Keratinocyte (primary cell): ENCODE data around the gene HDGFL2. TPM values are rescaled to one million over a fixed set of nuclear protein-coding genes. Genes with fewer than 3 reads are reported as not detected.

Source experiments
- DNase-seq: peaks from one replicate; pipeline ENCODE4 v3.0.0-alpha.2; 2011; ENCODE audit warnings: low read depth, missing footprints, low spot score
- FAIRE-seq: peaks from 2 replicates; lab custom pipeline; 2011; peaks lifted over from hg19 to GRCh38; lab: Jason Lieb, UNC
- H2AFZ ChIP-seq: 2 replicates; pipeline ENCODE4 v1.6.0; 2012; ENCODE audit warnings: low read length, control low read depth, inconsistent platforms; ENCODE audit not compliant: control insufficient read depth
- H3K27ac ChIP-seq: 2 replicates; pipeline ENCODE4 v1.5.1; 2011; ENCODE audit warnings: low read length; ENCODE audit not compliant: control insufficient read depth, insufficient read depth
- H3K27me3 ChIP-seq: 3 replicates; pipeline ENCODE4 v1.6.0; 2011; ENCODE audit warnings: low read length; ENCODE audit not compliant: control insufficient read depth, insufficient read depth; ENCODE audit errors: extremely low read depth
- H3K36me3 ChIP-seq, 2 experiments: 2 replicates in 1 of 2; 3 replicates in 1 of 2; pipeline ENCODE4 v1.5.1; 2011; ENCODE audit warnings: low read length in 2 of 2, mild to moderate bottlenecking in 1 of 2; ENCODE audit not compliant: control insufficient read depth in 2 of 2, insufficient read depth in 2 of 2; ENCODE audit errors: extremely low read depth in 1 of 2
- H3K4me1 ChIP-seq: 3 replicates; pipeline ENCODE4 v1.5.1; 2011; ENCODE audit warnings: low read length; ENCODE audit not compliant: control insufficient read depth, insufficient read depth; ENCODE audit errors: extremely low read depth
- H3K4me2 ChIP-seq: 3 replicates; pipeline ENCODE4 v1.6.0; 2011; ENCODE audit warnings: low read depth, low read length; ENCODE audit not compliant: control insufficient read depth, insufficient read depth; ENCODE audit errors: extremely low read depth
- H3K4me3 ChIP-seq, 3 experiments: fragments of 200-600 bp in 1 of 3; sonication (generic) in 1 of 3; 2 replicates in 2 of 3; 3 replicates in 1 of 3; pipeline ENCODE4 v1.5.1; 2011 to 2016; ENCODE audit warnings: low read length in 3 of 3, mild to moderate bottlenecking in 3 of 3, control low read depth in 2 of 3, inconsistent platforms in 1 of 3, low read depth in 1 of 3, mixed read lengths in 1 of 3, mixed run types in 1 of 3, moderate library complexity in 1 of 3; ENCODE audit not compliant: control insufficient read depth in 2 of 3, insufficient read depth in 2 of 3; ENCODE audit errors: extremely low read depth in 1 of 3
- H3K79me2 ChIP-seq: 2 replicates; pipeline ENCODE4 v1.6.0; 2012; ENCODE audit warnings: low read length; ENCODE audit not compliant: control insufficient read depth, insufficient read depth
- H3K9ac ChIP-seq: 3 replicates; pipeline ENCODE4 v1.6.0; 2011; ENCODE audit warnings: low read length; ENCODE audit not compliant: control insufficient read depth, insufficient read depth; ENCODE audit errors: extremely low read depth
- H3K9me1 ChIP-seq: 3 replicates; pipeline ENCODE4 v1.6.0; 2011; ENCODE audit warnings: low read length; ENCODE audit not compliant: control insufficient read depth, insufficient read depth; ENCODE audit errors: extremely low read depth
- H3K9me3 ChIP-seq: 2 replicates; pipeline ENCODE4 v1.5.1; 2012; ENCODE audit warnings: low read depth, low read length; ENCODE audit not compliant: control insufficient read depth
- H4K20me1 ChIP-seq: 3 replicates; pipeline ENCODE4 v1.6.0; 2011; ENCODE audit warnings: low read length; ENCODE audit not compliant: control insufficient read depth, insufficient read depth; ENCODE audit errors: extremely low read depth
- EZH2 ChIP-seq: IDR thresholded peaks from one replicate; pipeline ENCODE4 v1.6.1; 2012; ENCODE audit warnings: inconsistent platforms, mild to moderate bottlenecking, low read length, moderate library complexity
- dilution Hi-C: fragments of 300-500 bp; cut with MboI; formaldehyde crosslinking; loops from one replicate; pipeline ENCODE4 v1.7.0; 2020; ENCODE audit warnings: low sequenced_read_pairs; ENCODE audit not compliant: extremely low pct_ligation_motif_present
- polyA plus RNA-seq, 5 experiments: library from polyadenylated mRNA; depleted of rRNA in 3 of 5; stranded (reverse) in 3 of 5; stranded (forward) in 1 of 5; unstranded in 1 of 5; fragments of >200 nt; gene quantifications; 1 replicate in 1 of 5; 2 replicates in 3 of 5; 3 replicates in 1 of 5; pipeline versions ENCODE4 v1.2.1 to v1.2.3, GENCODE V29; 2011 to 2012; ENCODE audit warnings: missing spikeins in 2 of 5, low read depth in 1 of 5, low replicate concordance in 1 of 5
- TF ChIP-seq, protein P1 (sequence below), 3 experiments: IDR thresholded peaks in 1 of 3; conservative IDR thresholded peaks in 1 of 3; optimal IDR thresholded peaks in 1 of 3; 2 replicates in 2 of 3; 3 replicates in 1 of 3; pipeline versions ENCODE3 to v1.5.1; 2011; ENCODE audit warnings: low read length in 3 of 3, mild to moderate bottlenecking in 3 of 3, moderate library complexity in 2 of 3, control low read depth in 1 of 3, inconsistent platforms in 1 of 3; ENCODE audit not compliant: insufficient read depth in 2 of 3; ENCODE audit errors: extremely low read depth in 1 of 3

HDGFL2 gene
- polyA plus RNA-seq, 1 donor (not counting 4 experiments of a cell fraction or from before 2014, with no cell fraction given): 19.5 TPM

DNA sequence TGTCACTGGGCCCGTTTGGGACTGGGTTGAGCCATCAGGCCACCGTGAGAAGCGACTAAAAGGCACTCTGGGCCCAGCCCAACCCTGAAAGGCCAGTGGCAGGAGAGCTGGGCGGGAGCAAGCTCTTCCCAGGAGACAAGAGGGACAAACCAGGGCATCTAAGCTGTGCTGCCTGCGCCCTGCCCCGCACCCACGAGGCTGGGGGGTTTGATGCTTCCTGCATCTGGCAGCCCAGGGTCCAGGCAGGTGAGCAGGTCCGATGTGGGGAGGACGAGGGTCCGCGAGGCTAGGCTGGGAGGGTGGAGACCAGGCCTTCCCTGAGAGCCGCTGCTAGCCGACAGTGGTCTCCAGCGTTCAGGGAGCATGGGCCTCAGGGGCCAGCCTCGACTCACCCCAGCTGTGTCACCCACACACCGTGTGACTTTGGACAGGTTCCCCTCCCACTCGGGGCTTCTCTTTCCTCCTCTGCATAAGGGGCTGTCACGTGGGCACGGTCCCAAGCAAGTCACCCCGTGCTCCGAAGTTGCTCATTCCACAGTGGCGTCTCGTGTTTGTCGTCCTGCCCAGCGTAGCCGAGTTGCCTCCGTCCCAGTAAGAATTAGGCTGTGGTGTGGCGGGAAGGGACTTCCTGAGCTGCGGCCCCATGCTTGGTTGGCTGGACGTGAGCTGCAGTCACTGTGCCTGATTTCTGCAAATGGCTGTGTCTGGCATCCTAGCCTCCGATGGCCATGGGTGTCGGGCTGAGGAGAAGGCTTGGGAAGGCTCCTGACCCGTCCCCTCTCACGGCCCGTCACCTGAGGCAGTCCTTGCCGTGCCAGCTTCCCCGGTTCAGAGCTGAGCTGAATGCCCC is 30.4 kb downstream of the HDGFL2 start:
- no peak for FAIRE-seq
- dilution Hi-C loops: no loop called here
- peaks cover 13 to 21% of the 10 kb centered on the region in 2 experiments for H3K36me3 ChIP-seq

DNA sequence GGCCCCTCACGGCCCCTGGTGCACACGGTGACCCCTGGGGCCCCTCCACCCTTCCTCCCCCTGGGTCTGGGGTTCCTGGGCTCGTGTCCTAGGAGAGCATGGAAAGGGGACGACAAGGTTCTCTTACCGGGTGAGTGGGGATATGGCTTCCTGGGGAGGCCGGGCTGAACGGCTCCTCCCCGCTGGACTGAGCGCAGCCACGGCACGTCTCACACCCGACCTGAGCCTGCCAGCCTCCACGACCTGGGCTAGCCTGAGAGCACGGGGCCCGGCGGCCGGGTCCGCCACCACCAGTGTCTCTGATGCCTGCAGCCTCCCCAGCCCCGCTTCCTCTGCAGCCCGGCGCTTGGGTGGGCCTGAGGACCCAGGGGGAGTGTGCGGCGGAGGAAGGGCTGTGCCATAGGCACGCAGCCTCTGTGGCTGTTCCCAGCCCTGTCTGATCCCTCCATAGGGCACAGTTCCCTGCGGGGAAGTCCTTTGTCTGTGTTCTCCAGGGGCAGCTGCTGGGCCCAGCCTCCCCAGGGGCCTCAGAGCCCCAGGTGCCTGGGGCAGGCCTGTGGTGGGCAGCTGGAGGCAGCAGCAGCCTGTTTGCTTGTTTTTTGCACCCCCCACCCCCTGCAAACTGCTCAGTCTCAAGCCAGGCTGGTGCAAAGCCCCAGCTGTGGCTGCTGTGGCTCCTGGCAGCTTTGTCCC is 31.2 kb downstream of the HDGFL2 start:
- H2AFZ ChIP-seq: no peak overlapping the region
- H3K27me3 ChIP-seq: no peaks in the 10 kb centered on the region
- H3K4me2 ChIP-seq: no peak overlapping the region
- DNase-seq (no peak), FAIRE-seq (no peak)
- peaks cover 13 to 18% of the 10 kb centered on the region in 2 experiments for H3K36me3 ChIP-seq
- H3K4me3 ChIP-seq: no peak overlapping the region
- no peaks in the 10 kb centered on the region for H3K79me2 ChIP-seq
- peaks cover 2% of the 10 kb centered on the region for H3K9me1 ChIP-seq
- H3K9me3 ChIP-seq: no peaks in the 10 kb centered on the region
- no peak overlapping the region for H3K27ac ChIP-seq
- H3K4me1 ChIP-seq: peaks cover 8% of the 10 kb centered on the region
- dilution Hi-C loops: no loop called here
- no peak overlapping the region for H3K9ac ChIP-seq
- no peak for TF ChIP-seq EZH2
- TF ChIP-seq, protein P1, sequence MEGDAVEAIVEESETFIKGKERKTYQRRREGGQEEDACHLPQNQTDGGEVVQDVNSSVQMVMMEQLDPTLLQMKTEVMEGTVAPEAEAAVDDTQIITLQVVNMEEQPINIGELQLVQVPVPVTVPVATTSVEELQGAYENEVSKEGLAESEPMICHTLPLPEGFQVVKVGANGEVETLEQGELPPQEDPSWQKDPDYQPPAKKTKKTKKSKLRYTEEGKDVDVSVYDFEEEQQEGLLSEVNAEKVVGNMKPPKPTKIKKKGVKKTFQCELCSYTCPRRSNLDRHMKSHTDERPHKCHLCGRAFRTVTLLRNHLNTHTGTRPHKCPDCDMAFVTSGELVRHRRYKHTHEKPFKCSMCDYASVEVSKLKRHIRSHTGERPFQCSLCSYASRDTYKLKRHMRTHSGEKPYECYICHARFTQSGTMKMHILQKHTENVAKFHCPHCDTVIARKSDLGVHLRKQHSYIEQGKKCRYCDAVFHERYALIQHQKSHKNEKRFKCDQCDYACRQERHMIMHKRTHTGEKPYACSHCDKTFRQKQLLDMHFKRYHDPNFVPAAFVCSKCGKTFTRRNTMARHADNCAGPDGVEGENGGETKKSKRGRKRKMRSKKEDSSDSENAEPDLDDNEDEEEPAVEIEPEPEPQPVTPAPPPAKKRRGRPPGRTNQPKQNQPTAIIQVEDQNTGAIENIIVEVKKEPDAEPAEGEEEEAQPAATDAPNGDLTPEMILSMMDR (optimal IDR thresholded peaks at IDR 0.05 in 1 of 3, IDR thresholded peaks at IDR 0.05 in 1 of 3, conservative IDR thresholded peaks at IDR 0.05 in 1 of 3; ENCODE audit: extremely low read depth in 1 of 3, insufficient read depth in 2 of 3, low read length in 3 of 3): no peak
- H4K20me1 ChIP-seq: no peaks in the 10 kb centered on the region

More for the DNA sequence above, 30.4 kb downstream of the HDGFL2 start:
- TF ChIP-seq, protein P1 (optimal IDR thresholded peaks at IDR 0.05 in 1 of 3, IDR thresholded peaks at IDR 0.05 in 1 of 3, conservative IDR thresholded peaks at IDR 0.05 in 1 of 3; ENCODE audit: extremely low read depth in 1 of 3, insufficient read depth in 2 of 3, low read length in 3 of 3): no peak
- TF ChIP-seq EZH2: no peak
- Histone ChIP-seq H4K20me1 (no peaks in the 10 kb centered on the region), H3K9me3 (no peaks in the 10 kb centered on the region), H3K9ac (no peak overlapping the region), H3K9me1 (peaks cover 2% of the 10 kb centered on the region), H3K4me1 (peaks cover 8% of the 10 kb centered on the region), H3K79me2 (no peaks in the 10 kb centered on the region), H3K27ac (no peak overlapping the region), H3K4me2 (no peak overlapping the region), H3K4me3 (no peak overlapping the region), H2AFZ (no peak overlapping the region), H3K27me3 (no peaks in the 10 kb centered on the region)
- DNase-seq: no peak
